CD4-positive, alpha-beta T cell treated with Interleukin-17A for 1 hour (primary cell): ENCODE measurements around the gene FILIP1L.

Experiments
- DNase-seq: peaks from one replicate; pipeline ENCODE4 v3.0.0-alpha.2; 2020

FILIP1L gene

GRCh38 chr3:100124201-100124761 is 10.0 kb upstream of the FILIP1L start:
- no peak for DNase-seq

GRCh38 chr3:100123112-100123511 is 8.8 kb upstream of the FILIP1L start:
- DNase-seq, result no peak

GRCh38 chr3:100122321-100122720 is 8.0 kb upstream of the FILIP1L start:
- DNase-seq, result no peak

- DNase-seq, result no peak
These were observed 6.4 kb upstream of the FILIP1L start for GRCh38 chr3:100120693-100121092.

GRCh38 chr3:100120012-100120411 is 5.7 kb upstream of the FILIP1L start:
- no peak for DNase-seq

- DNase-seq, result no peak
These were observed 2.8 kb upstream of the FILIP1L start for GRCh38 chr3:100117093-100117492.

- DNase-seq, result no peak
These were observed 433 bp downstream of the FILIP1L start for GRCh38 chr3:100113723-100114412.

GRCh38 chr3:100111728-100112127 is 2.6 kb downstream of the FILIP1L start:
- DNase-seq, result no peak

- DNase-seq, result no peak
These were observed 4.1 kb downstream of the FILIP1L start for GRCh38 chr3:100110162-100110561.

- no peak for DNase-seq
These were observed 5.7 kb downstream of the FILIP1L start for GRCh38 chr3:100108464-100109079.

GRCh38 chr3:100107221-100107814 is 7.0 kb downstream of the FILIP1L start:
- DNase-seq, result no peak

GRCh38 chr3:100106531-100107141 is 7.7 kb downstream of the FILIP1L start:
- DNase-seq, result no peak

GRCh38 chr3:100106094-100106493 is 8.2 kb downstream of the FILIP1L start:
- no peak for DNase-seq

- DNase-seq, result no peak
These were observed 8.8 kb downstream of the FILIP1L start for GRCh38 chr3:100105501-100105900.

- DNase-seq, result no peak
These were observed 9.4 kb downstream of the FILIP1L start for GRCh38 chr3:100104817-100105413.

- no peak for DNase-seq
These were observed 9.9 kb downstream of the FILIP1L start for GRCh38 chr3:100104442-100104798.

- no peak for DNase-seq
These were observed 10.5 kb downstream of the FILIP1L start for GRCh38 chr3:100103558-100104441.

- DNase-seq, result no peak
These were observed 11.5 kb downstream of the FILIP1L start for GRCh38 chr3:100102757-100103156.

GRCh38 chr3:100100425-100100824 is 13.9 kb downstream of the FILIP1L start:
- DNase-seq, result no peak

- no peak for DNase-seq
These were observed 14.7 kb downstream of the FILIP1L start for GRCh38 chr3:100099621-100100020.

- no peak for DNase-seq
These were observed 15.6 kb downstream of the FILIP1L start for GRCh38 chr3:100098784-100099070.
